CD4-positive, alpha-beta T cell treated with Interleukin-1 beta for 1 hour (primary cell): ENCODE results near the gene EIF3F.

ENCODE experiments used
- DNase-seq, 2 donors: peaks; one replicate each; pipeline ENCODE4 v3.0.0-alpha.2; 2020 to 2022

The EIF3F gene

DNA sequence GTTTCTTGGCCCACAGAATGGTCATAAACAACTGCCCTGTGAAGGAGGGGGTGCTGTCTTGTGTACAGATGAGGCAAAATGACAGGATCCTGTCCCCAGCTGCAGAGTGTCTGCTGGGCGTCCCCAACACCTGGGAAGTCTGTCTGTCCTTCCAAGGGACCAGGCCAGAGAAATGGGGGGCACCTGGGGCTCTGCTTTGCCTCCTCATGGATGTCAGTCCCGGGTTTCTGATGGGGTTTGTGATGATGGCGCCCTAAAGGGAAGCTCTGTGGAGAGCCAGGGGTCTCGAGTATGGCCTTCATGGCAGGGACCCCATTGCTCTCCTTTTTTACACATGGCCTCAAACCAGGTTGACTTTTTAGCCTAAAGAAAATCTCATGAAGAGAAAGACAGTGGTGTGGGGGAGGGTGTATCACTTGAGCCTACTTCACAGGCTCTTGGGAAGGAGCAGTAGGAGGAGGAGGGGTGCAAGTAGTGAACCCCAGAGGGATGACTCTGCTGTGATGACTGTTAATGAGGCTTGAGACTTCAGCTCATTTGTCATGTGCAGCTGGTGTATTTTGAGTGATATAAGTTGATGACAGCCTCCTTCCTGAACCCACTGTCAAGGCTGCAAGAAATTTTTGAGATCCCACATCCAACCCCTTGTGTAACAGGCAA, 53.3 kb downstream of the EIF3F start:
- DNase-seq: no peak

DNA sequence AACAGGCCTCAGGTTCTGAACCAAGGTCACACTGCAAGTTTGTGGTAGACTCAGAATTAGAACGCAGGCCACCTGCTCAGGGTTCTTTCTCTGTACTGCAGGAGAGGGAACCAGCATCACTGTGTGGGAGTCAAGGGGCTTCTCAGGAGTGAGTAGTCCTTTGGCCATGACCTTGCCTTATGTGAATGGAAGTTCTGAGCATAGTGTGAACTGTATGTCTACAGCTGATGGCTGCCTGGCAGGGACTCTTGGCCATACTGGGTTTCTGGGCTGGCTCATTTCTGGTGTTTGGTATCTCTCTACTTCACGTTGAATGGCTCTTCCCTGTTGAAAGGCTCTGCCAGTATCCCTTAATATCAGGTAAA, 53.8 kb downstream of the EIF3F start:
- no peak for DNase-seq

DNA sequence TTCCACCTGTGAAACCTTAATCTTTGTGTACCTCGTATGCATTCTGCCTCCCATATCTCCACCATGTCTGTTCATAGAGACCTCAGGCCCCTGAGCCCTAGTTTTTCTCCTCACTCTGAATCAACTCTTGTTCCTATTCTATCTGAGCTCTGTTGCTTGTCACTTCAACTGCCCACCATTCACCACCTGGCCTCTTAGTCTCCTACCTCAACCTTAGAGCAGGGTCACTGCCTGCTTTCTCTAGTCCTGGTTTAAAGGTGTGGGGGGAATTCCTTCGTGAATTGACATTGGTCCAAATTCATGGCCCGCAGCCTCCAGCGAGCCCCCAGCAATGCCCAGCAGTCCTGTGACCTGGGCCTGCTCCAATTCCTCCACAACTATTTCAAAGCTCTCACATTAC, 54.4 kb downstream of the EIF3F start:
- no peak for DNase-seq

DNA sequence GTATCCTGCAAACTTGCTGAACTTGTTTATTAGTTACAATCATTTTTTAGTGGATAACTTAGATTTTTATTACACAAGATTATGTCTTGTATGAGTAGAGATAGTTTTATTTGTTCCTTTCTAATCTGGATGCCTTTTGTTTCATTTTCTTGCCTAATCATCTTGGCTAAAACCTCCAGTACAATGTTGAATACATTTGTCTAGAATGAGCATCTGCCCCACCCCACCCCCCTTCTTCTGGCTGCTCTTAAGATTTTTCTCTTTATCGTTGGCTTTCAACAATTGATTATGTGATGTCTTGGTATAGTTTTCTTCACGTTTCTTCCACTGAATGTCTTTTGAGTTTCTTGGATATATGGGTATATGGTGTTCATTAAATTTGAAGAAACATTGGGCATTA, 56.6 kb downstream of the EIF3F start:
- no peak for DNase-seq

DNA sequence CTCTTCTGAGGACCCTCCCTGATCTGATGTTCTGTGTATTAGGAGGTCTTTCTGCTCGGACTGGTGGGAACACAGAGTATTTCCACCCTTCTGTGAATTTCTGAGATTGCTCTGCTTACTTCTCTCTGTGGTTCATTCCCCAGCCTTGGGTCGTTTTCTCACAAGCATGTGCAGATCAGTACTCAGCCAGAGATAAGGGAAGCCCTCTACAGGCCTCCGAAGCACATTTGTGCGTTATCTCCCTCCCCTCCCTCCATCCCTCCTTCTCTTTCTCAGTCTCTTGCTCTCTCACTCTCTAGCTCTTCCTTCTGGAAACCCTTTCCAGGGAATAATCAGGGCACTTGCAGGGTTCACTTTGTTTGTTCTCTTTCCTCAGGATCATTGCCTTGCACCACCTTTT, 58.7 kb downstream of the EIF3F start:
- DNase-seq: no peak

DNA sequence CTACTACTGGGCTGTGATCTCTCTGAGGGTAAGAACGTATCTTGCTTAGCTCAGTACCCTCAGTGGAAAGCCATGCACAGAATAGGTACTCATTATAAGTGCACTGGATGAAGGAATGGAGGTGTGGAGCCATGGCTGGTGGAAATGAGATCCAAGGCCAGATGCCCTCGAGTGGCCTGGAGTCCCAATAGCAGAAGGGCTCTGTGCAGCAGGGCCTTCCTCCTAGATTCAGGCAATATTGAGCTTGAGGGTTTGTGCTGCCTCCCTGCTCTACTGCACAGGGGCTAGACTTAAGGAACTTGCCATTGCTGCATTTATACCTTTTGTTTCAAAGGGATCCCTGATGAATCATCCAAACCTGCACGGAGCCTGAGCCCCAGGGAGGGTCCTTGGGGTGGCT, 60.2 kb downstream of the EIF3F start:
- no peak for DNase-seq

DNA sequence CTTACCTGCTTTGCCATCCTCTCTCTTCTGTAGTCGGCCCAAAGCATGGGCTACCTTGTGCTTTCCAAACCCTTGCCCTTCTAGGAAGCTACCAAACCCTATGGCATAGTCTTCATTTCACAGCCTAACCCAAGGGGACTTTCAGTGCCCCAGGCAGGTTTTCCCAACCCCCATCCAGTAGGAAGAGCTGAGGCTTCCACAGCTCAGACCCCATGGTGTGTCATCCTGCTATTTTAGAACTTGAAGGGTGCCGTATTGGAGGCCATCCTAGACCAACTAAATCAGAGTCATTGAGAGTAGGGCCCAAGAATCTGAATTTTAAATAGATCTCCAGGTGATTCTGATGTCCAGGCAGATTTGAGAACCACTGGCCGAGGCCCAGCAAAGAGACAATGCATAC, 61.9 kb downstream of the EIF3F start:
- no peak for DNase-seq
